ENCODE measurements around the gene IGF1.
"Not testable (repeated sequence)": the region's sequence is repeated elsewhere in the genome, so short reads cannot be mapped to it uniquely, and the experiment has no call there.

IGF1 gene

DNA sequence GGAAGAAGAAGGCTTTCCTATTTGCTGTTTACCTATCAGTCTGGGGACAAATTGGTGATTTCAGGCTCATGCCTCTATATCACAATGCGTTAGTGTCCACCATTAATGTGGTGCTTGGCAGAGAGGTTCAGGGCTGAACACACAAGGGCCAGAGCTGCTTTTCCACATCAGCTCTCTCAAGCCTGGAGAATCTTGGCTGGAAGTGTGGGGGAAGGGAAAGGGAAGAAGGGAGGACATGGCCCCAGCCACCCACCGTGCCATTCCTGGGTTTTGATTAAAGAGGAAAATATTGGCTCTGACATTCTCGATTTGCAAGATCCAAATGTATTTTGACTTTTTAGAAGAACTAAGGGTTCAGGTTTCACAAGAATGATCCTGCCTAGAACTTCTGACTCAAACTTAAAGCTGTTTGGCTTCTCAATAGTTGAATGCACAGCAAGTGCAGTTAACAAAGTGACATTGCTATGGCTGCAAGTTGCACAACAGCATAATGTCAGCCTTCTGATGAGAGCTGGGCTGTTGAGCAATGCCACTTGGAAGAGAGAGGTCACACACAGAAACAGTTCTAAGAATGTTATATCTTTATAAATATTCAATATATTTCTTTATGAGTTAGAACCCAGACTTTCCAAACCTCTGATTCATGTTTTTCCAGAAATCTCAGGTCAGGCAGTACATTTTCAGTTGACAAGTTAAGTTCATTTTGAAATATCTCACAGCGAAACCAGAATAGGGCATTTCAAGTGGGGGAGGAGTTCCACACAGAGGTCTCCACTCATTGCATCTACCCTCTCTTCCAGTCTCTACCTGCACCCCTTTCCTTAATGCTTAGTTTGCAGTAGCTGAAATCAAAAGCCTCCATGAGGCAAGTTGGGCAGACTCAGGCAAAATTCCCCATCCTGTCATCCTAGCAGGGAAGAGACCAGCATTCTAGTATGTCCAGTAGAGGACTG is 25.3 kb downstream of the IGF1 start:
- DNase-seq = no peak

DNA sequence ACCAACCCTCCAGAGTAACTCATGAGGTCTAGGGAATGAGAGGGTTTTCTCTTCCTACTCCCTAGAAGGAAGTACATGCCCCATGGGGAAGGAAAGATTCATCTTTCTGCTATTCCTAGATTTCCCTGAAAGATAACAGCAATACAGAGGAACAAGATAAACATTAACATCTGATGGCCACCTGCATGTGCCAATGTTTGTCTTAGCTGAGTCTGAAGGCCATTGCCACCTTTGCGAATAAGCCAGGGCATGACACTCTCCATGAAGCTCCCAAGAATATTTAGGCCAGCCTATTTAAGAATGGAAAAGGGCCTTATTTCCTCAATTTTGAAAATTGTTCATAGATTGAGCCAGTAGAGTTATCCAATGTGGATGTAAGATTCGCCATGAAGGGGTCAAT is 26.0 kb downstream of the IGF1 start:
- DNase-seq = no peak

DNA sequence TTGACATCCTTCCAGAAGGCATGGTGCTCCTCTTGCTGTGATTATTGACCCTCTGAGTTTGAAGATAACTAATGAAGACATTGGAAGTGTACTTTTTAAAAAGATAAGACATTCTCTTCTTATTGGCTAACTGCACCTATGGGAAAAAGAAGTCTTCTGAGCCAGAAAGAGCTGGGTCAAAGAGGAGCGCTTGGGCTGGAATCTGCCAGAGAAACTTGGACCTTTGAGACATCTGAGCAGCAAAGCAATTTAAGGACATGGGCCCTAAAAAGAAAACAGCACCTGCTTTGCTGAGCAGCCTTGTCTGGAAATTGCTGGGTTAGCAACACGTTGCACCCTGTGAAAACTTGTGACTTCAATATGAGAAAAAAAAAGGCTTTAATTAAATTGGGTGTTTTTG is 27.8 kb downstream of the IGF1 start:
- no peak for DNase-seq

DNA sequence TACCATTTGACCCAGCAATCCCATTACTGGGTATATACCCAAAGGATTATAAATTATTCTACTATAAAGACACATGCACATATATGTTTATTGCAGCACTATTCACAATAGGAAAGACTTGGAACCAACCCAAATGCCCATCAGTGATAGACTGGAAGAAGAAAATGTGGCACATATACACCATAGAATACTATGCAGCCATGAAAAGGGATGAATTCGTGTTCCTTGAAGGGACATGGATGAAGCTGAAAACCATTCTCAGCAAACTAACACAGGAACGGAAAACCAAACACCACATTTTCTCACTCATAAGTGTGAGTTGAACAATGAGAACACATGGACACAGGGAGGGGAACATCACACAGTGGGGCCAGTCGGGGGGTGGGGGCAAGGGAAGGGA is 31.3 kb downstream of the IGF1 start:
- not testable (repeated sequence) for DNase-seq

DNA sequence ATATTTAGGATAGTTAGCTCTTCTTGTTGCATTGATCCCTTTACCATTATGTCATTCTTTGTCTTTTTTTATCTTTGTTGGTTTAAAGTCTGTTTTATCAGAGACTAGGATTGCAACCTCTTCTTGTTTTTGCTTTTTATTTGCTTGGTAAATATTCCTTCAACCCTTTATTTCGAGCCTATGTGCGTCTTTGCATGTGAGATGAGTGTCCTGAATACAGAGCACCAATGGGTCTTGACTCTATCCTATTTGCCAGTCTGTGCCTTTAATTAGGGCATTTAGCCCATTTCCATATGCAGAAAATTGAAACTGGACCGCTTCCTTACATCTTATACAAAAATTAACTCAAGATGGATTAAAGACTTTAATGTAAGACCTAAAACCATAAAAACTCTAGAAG is 32.9 kb downstream of the IGF1 start:
- not testable (repeated sequence) for DNase-seq

DNA sequence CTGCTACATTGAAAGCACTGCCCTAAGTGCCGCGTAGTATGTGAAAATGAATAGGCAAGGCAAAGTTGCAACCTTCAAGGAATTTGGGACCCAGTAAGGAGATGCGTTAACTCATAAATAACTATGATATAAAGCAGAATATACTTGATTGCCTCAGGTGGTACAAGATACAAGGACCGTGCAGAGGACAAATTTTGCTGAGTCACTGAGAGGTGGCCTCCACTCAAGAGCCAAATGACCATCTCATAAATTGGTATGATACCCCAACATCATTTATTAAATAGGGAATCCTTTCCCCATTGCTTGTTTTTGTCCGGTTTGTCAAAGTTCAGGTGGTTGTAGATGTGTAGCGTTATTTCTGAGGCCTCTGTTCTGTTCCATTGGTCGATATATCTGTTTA is 35.7 kb downstream of the IGF1 start:
- DNase-seq = no peak

DNA sequence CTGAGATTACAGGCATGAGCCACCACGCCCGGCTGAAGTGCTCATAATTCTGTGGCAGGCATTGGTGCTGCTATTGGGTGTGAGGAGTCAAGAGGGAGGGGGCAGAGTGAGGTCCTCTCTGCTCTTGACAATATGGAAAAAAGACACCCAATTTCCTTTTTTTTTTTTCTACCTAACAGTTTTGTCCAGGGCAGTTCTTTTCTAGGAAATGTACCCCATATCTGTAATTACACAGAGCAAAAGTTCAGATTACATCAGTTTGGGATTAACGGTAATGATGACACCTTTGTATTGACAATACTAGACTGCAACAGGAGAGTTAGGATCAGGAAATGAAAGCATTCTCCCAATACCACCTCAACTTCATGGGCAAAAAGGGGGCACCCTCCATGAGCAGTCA is 36.3 kb downstream of the IGF1 start:
- no peak for DNase-seq

DNA sequence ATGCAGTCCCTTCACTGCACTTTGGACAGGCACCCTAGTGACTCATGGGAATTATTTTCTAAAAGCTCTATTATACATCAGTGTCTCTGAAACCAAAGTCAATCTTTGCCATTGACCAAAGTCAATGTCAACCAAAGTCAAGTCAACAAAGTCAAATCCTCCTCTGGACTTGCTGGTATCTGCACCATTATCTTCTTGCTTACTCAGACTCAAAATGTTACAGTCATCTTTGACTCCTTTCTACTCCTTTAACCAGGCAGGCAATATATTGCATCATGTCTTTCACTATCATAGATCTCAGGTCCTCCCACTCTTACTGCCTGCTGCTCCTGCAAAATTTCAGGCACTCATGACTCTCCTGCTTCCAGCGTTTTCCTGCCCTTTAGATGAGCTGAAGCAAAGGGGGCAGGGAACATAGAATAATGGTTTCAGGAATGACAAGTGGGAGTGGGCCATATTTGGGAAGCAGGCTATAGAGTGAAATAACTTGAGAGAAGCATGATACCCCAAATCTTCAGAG is 39.2 kb downstream of the IGF1 start:
- no peak for DNase-seq

DNA sequence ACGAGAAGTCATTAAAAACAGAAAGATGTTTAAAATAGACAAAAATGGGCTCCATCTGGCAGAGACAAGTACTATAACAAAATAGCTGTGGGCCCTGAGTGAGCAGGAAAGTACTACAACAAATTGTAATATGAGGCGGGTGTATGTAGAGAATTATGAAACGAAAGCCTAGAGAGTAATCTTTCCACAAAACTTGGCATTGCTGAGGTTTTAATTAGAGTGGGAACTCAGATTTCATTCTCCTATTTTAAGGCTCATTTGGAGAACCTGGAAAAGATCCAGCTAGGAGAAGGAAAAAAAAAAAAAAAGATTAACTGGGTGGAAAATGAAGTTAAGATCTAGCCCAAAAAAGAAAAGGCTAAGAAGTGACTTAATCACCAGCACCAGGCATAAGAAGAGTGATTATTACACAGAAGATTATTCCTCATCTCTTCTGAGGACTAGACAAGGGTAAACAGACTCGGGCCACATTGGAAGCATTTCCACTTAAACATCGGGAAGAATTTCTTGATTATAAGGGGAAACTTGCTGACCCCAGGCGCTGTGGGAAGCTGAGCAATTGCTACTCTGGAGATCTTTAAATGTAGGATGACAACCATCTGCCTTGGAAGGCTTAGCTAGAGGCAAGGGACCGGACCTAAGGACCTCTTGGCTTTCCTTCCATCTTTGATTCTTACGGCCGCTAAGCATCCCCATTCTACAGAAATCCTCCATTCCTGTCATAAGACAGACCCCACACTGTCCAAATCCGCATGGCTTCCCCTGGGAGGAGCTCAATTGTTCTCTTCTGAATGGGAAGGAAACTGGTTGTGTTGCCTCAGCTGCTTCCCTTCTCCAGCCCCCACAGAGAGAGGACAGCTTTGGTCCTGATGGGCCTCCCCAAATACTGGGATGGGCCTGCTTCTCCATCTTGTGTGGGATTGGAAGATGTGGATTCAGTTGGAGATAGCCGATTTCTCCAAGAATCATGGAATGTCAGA is 40.6 kb downstream of the IGF1 start:
- DNase-seq = no peak

DNA sequence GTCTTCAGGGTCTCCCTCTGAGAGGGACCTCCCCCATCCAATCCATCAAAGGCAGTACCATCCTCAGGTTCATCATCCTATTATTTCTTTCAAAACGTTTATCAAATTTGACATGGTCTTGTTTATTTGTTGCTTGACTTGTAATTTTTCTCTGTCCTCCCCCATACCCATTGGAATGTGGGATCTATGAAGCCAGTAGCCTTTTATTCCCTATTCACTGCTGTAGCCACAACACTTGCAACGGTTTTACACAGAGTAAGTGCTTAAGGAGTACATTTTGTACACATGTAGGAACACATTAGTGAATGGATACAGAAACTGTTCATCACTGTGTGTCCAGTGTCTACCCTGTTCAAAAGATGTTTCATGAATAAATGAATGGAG is 41.5 kb downstream of the IGF1 start:
- DNase-seq = no peak

DNA sequence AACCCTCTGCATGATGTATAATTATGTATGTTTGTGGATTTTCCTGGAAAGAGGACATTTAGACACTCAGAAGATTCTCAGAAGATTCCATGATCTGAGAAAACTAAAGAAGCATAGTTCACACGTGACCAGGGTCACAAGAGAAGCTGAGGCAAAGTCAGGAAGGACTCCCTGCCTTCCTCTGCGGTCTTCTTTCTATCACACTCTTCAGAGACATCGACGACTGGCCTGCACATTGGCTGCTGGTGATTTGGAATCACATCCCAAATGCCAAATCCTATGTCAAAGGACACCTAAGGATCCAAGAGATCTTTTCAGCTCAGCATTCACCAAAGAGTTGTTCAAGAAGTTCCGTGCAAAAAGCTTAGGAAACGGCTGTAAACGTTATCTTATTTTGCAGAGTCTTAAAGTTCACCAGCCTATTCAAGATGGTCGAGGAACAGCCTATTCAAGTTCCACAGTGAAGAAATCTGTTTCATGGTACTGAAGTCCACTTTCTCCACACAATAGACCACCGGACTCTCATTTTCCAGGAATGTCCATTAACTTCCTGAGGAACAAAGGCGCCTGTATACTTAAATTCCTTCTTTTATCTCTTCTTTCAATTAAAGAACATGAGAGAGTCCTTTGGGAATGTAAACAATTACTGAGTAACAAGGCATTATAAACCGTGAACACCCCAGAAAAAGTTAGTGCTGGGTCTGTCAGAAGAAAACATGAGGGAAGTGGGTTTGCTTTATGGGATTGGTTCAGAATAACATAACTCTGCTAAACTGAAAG is 42.1 kb downstream of the IGF1 start:
- DNase-seq = no peak

DNA sequence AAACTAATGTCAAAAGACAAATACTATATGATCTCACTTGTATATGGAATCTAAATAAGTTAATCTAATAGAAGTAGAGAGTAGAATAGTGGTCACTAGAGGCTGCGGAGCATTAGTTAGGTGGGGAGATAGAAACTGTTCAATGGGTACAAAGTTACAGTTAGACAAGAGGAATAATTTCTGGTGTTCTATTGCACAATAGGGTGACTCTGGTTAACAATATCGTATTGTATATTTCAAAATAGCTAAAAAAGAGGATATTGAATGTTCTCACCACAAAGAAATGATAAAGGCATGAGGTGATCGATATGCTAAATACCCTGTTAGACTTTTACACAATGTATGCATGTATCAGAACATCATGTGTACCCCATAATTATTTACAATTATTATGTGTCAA is 42.9 kb downstream of the IGF1 start:
- DNase-seq = no peak

DNA sequence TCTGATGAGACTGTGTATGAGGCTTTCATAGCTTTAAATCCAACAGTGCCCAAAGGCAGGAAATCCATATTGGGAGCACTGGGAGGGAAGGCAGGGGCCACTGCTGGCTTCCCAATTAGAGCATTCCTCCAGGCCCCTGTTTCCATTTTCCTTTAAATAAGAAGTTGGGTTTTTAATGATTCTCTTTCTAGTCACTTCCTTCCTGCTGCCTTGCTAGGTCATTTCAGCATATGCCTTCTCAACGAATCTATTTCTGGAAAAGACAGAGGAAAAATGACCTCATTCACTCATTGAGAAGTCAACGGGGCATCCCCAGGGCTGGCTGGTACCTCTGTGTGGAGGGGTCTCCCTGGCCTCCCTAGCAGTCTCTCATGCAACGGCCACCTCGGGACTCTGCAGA is 43.5 kb downstream of the IGF1 start:
- DNase-seq = no peak

DNA sequence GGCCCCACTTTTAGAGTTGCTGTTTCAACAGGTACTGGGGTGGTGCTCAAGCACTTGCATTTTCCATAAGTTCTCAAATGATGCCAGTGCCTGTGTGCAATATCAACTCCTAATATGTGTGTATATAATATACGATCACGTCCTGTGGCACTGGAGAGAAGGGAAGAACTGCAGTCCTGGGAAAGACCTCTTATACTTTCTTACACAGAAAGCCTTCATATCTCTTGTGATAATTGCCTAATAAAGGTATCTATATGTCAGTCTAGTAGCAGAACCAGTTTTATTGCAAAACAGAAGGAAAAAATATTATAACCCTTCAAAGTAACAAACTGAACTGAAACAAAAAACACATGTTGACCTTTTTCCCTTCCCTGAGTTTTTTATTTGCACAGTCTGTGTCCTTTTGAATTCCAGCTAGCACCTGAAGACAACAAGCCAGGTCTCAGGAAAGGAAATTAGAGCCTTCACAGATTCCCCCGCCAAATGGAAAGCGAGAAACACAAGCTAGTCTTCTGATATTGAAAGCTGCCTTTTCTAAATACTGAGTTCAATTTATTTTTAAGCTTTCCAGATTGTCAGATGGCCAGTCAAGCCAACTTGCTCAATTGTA is 44.4 kb downstream of the IGF1 start:
- no peak for DNase-seq

DNA sequence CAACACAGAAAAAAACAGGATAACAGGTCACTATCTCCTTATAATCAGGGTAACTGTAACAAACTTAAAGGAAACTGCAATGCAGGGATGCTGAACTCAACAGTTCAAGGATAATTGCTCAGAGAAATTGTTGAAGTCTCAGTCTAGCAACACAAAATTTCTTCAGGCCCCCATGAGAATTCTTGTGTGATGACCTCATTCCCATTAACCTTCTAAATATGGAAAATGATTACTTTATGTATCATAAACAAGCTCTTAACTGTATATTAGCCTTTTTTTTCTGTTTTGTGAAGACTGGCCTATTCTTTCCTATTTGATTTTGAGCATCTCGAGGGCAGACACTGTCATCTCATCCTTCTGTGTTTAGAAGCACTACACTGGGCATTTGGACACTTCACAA is 47.1 kb downstream of the IGF1 start:
- DNase-seq = no peak

DNA sequence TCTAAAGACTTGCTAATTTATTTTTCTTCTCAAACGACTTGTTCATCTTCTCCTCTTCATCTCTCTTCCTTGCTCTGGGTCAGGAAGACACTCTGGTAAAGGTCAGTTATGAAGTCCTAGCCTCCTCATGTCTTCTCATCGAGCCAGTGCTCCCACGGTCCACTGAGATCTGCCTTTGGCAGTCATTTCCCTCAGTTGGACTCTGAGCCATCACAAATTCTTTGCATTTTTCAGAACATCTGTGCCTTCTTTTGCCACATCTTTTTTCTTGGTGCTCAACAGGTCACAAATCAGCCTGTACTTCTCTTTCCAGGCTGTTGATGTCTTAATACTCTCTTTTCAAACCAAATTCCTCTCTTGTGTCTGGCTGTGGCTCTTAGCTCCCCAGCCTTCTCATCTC is 49.7 kb downstream of the IGF1 start:
- DNase-seq = no peak

DNA sequence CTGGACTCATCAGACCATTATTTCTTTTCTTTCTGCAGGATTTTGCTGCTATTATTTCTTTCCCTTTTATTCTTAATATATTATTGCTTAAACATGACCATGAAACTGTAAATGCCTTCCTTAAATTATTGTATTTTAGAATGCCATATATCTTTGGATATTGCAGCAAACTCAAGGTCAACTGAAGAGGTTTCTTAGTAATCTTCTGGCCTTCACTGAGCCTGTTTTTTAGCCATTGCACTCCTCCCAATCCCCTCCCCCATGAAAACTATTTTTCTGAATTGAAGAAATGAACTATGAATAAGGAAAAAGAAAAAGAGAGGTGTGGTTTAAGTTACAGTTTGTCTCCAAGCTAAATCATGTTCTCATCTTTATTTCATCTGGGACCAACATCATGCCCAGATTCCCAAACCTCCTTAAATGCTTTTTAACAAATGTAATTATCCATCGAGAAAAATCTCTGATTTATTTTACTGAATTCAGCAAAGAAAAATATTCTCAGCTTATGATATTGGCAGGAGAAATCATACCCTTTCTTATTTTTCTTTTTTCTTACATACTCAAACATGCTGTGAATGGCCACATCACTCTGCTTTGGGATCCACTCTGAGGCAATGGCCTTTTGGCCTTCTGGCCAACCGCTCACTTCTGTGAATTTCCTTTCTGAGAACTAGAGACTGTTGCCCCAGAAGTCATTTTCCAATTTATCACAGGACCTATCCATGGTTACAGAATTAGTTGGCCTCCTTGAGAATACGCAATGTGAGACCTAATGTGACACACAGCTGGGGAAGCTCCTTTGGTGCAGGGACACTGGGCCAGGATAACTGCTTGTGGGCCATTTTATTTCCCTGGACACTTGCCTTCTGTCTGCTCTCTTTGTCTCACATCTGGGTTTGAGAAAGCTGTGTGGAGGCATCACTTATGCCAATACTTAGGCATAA is 50.9 kb downstream of the IGF1 start:
- DNase-seq = no peak

DNA sequence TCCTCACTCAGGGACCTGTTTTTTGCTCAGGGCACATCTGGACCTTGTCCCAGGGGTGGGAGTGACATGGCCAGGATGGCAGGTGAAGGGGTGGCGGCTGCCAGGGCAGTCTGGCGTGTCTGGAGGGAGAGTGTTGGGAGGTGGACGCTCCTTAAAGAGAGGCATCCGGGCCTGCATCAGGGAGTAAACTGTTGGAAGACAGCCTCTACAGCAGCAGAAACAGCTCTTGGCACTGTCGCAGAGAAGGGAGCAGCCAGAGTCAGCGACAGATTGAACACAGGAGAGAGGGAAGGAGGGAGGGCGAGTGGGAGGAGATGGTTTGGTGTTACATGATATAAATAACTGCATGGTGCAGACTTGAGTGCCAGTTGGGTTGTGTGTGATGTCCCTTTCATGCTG is 52.8 kb downstream of the IGF1 start:
- DNase-seq = no peak

DNA sequence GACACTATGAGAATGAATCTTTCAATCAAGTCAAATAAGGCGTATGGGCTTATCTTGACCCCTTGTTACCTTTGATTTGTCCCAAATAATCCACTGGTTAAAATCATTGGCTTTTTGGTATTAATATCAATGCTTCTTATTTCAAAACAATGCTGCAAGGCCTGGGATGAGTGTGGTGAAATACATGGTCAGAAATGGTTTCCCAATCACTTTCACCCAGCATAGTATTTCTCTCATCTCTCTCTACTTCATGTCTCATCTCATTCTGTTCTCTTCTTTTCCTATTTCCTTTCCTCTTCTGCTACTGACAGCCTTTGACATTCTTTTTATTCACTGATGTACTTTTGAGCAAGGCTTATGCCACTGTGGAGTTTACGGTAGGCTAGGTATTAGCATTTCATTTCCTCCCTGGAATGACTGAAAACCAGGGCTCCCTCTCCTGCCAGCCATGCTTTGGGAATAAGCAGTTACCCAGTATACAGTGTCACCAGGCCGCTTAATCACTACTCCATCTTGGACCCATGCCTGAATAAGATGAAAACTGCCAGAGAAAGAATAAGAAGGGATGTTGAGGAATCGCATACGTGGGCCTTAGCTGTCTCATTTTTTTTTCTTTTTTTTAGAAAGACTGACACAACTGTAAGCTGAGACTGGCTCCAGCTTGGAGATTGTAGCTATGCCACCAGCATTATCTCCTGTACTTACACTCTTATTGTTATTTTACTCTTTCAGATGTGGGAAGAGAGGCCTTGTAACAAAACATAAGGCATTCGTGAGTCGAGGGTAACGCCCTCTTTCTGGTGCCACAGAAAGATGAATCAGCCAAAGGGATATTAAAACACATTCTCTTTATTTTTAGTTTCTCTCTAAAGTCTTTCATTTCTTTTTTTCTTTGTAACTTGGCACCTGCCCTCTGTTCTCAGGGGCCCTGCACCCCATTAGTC is 53.5 kb downstream of the IGF1 start:
- no peak for DNase-seq
